ENCODE data around the gene ATP11C. TPM values are rescaled to one million over a fixed set of nuclear protein-coding genes. Genes with fewer than 3 reads are reported as not detected.

Gene ATP11C
- total RNA-seq, 1 experiment from 2014 or later = 19.4 TPM

- no peak overlapping the region for H3K4me3 ChIP-seq (replicated peaks in 1 of 2; ENCODE audit: low read depth in 1 of 2, low read length in 2 of 2)
- no TSS peak for BruUV-seq (replicated peaks)
- no peak for TF ChIP-seq EGR1 (IDR thresholded peaks at IDR 0.05; ENCODE audit: low read depth)
- H3K36me3 ChIP-seq (ENCODE audit: control insufficient read depth in 1 of 2, insufficient read depth in 2 of 2, low read length in 2 of 2) = no peaks in the 10 kb centered on the region
- H3K9me2 ChIP-seq (ENCODE audit: insufficient read depth) = no peaks in the 10 kb centered on the region
- no peaks in the 10 kb centered on the region for H3K9me3 ChIP-seq (ENCODE audit: control insufficient read depth in 1 of 2, insufficient read depth in 1 of 2, low read depth in 1 of 2, low read length in 2 of 2)
- no peak for DNase-seq (ENCODE audit: low read depth, low spot score)
- H2AFZ ChIP-seq (ENCODE audit: low read depth, low read length, poor library complexity, severe bottlenecking) = no peak overlapping the region
- ChIA-PET RAD21 (ENCODE audit: low non-redundant PET in 1 of 2, low total read pairs in 2 of 2, uncharacterized antibody in 2 of 2, unreplicated experiment in 2 of 2) (no interaction called here), CTCF (no interaction called here), POLR2A (no interaction called here)
- H3K4me1 ChIP-seq (ENCODE audit: control insufficient read depth in 1 of 2, insufficient read depth in 2 of 2, low read length in 2 of 2) = no peaks in the 10 kb centered on the region
- no peak overlapping the region for H3K4me2 ChIP-seq (ENCODE audit: low read length)
- H3K79me2 ChIP-seq (ENCODE audit: insufficient read depth, low read length) = no peaks in the 10 kb centered on the region
- no peak for ATAC-seq
- H3K27me3 ChIP-seq (ENCODE audit: insufficient read depth, low read length) = no peaks in the 10 kb centered on the region
- intact Hi-C loops (cut with micrococcal nuclease) = no loop called here
- H4K20me1 ChIP-seq (ENCODE audit: insufficient read depth) = no peaks in the 10 kb centered on the region
- no peak overlapping the region for H3K27ac ChIP-seq (ENCODE audit: low read depth, low read length)
- H3K9ac ChIP-seq (ENCODE audit: low read length) = no peak overlapping the region
These were observed 148.0 kb downstream of the ATP11C start for GRCh38 chrX:139784807-139785206.

- POLR2A ChIA-PET = no interaction called here
- CTCF ChIA-PET = no interaction called here
- intact Hi-C loops (cut with micrococcal nuclease) = no loop called here
These were observed 148.9 kb downstream of the ATP11C start for GRCh38 chrX:139783959-139784358.

More at GRCh38 chrX:139783959-139784358, 148.9 kb downstream of the ATP11C start:
- H3K9me2 ChIP-seq (ENCODE audit: insufficient read depth) = no peaks in the 10 kb centered on the region
- no peak overlapping the region for H3K4me2 ChIP-seq (ENCODE audit: low read length)
- no peak overlapping the region for H3K9ac ChIP-seq (ENCODE audit: low read length)
- H3K36me3 ChIP-seq (ENCODE audit: control insufficient read depth in 1 of 2, insufficient read depth in 2 of 2, low read length in 2 of 2) = no peaks in the 10 kb centered on the region
- no peaks in the 10 kb centered on the region for H3K27me3 ChIP-seq (ENCODE audit: insufficient read depth, low read length)
- TF ChIP-seq CBX3 (IDR thresholded peaks at IDR 0.05; ENCODE audit: low read depth) (no peak), SP1 (IDR thresholded peaks at IDR 0.05; ENCODE audit: low read depth) (no peak), REST (IDR thresholded peaks at IDR 0.05; ENCODE audit: low read depth) (no peak), TCF7L2 (IDR thresholded peaks at IDR 0.05; ENCODE audit: borderline replicate concordance, extremely low read depth, insufficient read depth, insufficient read length) (no peak), POLR2A (IDR thresholded peaks at IDR 0.05; ENCODE audit: borderline replicate concordance, extremely low read depth, insufficient read depth, insufficient read length) (no peak), FOSL1 (IDR thresholded peaks at IDR 0.05; ENCODE audit: low read depth) (no peak)
- no peak for ATAC-seq
- H3K27ac ChIP-seq (ENCODE audit: low read depth, low read length) = no peak overlapping the region
- H3K79me2 ChIP-seq (ENCODE audit: insufficient read depth, low read length) = no peaks in the 10 kb centered on the region
- no peaks in the 10 kb centered on the region for H3K9me3 ChIP-seq (ENCODE audit: control insufficient read depth in 1 of 2, insufficient read depth in 1 of 2, low read depth in 1 of 2, low read length in 2 of 2)
- H3K4me1 ChIP-seq (ENCODE audit: control insufficient read depth in 1 of 2, insufficient read depth in 2 of 2, low read length in 2 of 2) = no peaks in the 10 kb centered on the region
- BruUV-seq (replicated peaks) = no TSS peak
- no peak overlapping the region for H2AFZ ChIP-seq (ENCODE audit: low read depth, low read length, poor library complexity, severe bottlenecking)
- H4K20me1 ChIP-seq (ENCODE audit: insufficient read depth) = no peaks in the 10 kb centered on the region
- no peak for DNase-seq (ENCODE audit: low read depth, low spot score)
- H3K4me3 ChIP-seq (replicated peaks in 1 of 2; ENCODE audit: low read depth in 1 of 2, low read length in 2 of 2) = no peak overlapping the region
- RAD21 ChIA-PET (ENCODE audit: low non-redundant PET in 1 of 2, low total read pairs in 2 of 2, uncharacterized antibody in 2 of 2, unreplicated experiment in 2 of 2) = no interaction called here

All from HCT116 (cell line).